SU-DHL-6 (cell line): Measurements from ENCODE around the gene CLDN4.

Experiments used
- CTCF ChIP-seq: fragments of 200-600 bp; sonication (generic); IDR thresholded peaks from one replicate; pipeline ENCODE4 v1.5.1; 2017; ENCODE audit warnings: antibody characterized with exemption, mild to moderate bottlenecking, low read length, moderate library complexity; ENCODE audit not compliant: insufficient read depth, poor library complexity, severe bottlenecking
- EZH2phosphoT487 ChIP-seq: fragments of 200-600 bp; sonication (generic), shearing (Covaris generic); conservative IDR thresholded peaks from 2 replicates; pipeline ENCODE4 v1.6.1; 2018; ENCODE audit warnings: mild to moderate bottlenecking, antibody characterized with exemption, low read length, moderate library complexity, mixed read lengths

DNA sequence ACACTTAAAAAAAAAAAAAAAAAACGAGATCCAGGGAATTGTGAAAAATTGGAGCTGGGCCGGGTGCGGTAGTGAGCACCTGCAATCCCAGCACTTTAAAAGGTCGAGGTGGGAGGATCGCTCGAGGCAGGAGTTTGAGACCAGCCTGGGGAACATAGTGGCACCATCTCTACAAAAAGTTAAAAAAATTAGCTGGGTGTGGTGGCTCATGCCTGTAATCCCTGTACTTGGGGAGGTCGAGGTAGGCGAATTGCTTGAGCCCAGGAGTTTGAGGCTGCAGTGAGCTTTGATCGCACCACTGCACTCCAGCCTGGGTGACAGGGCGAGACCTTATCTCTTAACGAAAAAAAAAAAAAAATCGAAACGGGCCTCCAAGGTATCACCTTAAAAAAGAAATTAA is 2.0 kb downstream of the CLDN4 start:
- TF ChIP-seq CTCF (no peak), EZH2phosphoT487 (no peak)
